Keratinocyte (primary cell): ENCODE data around the gene RBM26. TPM values are rescaled to one million over a fixed set of nuclear protein-coding genes. Genes with fewer than 3 reads are reported as not detected.

ENCODE experiments used
- DNase-seq: peaks from one replicate; pipeline ENCODE4 v3.0.0-alpha.2; 2011; ENCODE audit warnings: low read depth, missing footprints, low spot score
- FAIRE-seq: peaks from 2 replicates; lab custom pipeline; 2011; peaks lifted over from hg19 to GRCh38; lab: Jason Lieb, UNC
- H2AFZ ChIP-seq: 2 replicates; pipeline ENCODE4 v1.6.0; 2012; ENCODE audit warnings: low read length, control low read depth, inconsistent platforms; ENCODE audit not compliant: control insufficient read depth
- H3K27ac ChIP-seq: 2 replicates; pipeline ENCODE4 v1.5.1; 2011; ENCODE audit warnings: low read length; ENCODE audit not compliant: control insufficient read depth, insufficient read depth
- H3K27me3 ChIP-seq: 3 replicates; pipeline ENCODE4 v1.6.0; 2011; ENCODE audit warnings: low read length; ENCODE audit not compliant: control insufficient read depth, insufficient read depth; ENCODE audit errors: extremely low read depth
- H3K36me3 ChIP-seq, 2 experiments: 2 replicates in 1 of 2; 3 replicates in 1 of 2; pipeline ENCODE4 v1.5.1; 2011; ENCODE audit warnings: low read length in 2 of 2, mild to moderate bottlenecking in 1 of 2; ENCODE audit not compliant: control insufficient read depth in 2 of 2, insufficient read depth in 2 of 2; ENCODE audit errors: extremely low read depth in 1 of 2
- H3K4me1 ChIP-seq: 3 replicates; pipeline ENCODE4 v1.5.1; 2011; ENCODE audit warnings: low read length; ENCODE audit not compliant: control insufficient read depth, insufficient read depth; ENCODE audit errors: extremely low read depth
- H3K4me2 ChIP-seq: 3 replicates; pipeline ENCODE4 v1.6.0; 2011; ENCODE audit warnings: low read depth, low read length; ENCODE audit not compliant: control insufficient read depth, insufficient read depth; ENCODE audit errors: extremely low read depth
- H3K4me3 ChIP-seq, 3 experiments: fragments of 200-600 bp in 1 of 3; sonication (generic) in 1 of 3; 2 replicates in 2 of 3; 3 replicates in 1 of 3; pipeline ENCODE4 v1.5.1; 2011 to 2016; ENCODE audit warnings: low read length in 3 of 3, mild to moderate bottlenecking in 3 of 3, control low read depth in 2 of 3, inconsistent platforms in 1 of 3, low read depth in 1 of 3, mixed read lengths in 1 of 3, mixed run types in 1 of 3, moderate library complexity in 1 of 3; ENCODE audit not compliant: control insufficient read depth in 2 of 3, insufficient read depth in 2 of 3; ENCODE audit errors: extremely low read depth in 1 of 3
- H3K79me2 ChIP-seq: 2 replicates; pipeline ENCODE4 v1.6.0; 2012; ENCODE audit warnings: low read length; ENCODE audit not compliant: control insufficient read depth, insufficient read depth
- H3K9ac ChIP-seq: 3 replicates; pipeline ENCODE4 v1.6.0; 2011; ENCODE audit warnings: low read length; ENCODE audit not compliant: control insufficient read depth, insufficient read depth; ENCODE audit errors: extremely low read depth
- H3K9me1 ChIP-seq: 3 replicates; pipeline ENCODE4 v1.6.0; 2011; ENCODE audit warnings: low read length; ENCODE audit not compliant: control insufficient read depth, insufficient read depth; ENCODE audit errors: extremely low read depth
- H3K9me3 ChIP-seq: 2 replicates; pipeline ENCODE4 v1.5.1; 2012; ENCODE audit warnings: low read depth, low read length; ENCODE audit not compliant: control insufficient read depth
- H4K20me1 ChIP-seq: 3 replicates; pipeline ENCODE4 v1.6.0; 2011; ENCODE audit warnings: low read length; ENCODE audit not compliant: control insufficient read depth, insufficient read depth; ENCODE audit errors: extremely low read depth
- CTCF ChIP-seq, 3 experiments: IDR thresholded peaks in 1 of 3; conservative IDR thresholded peaks in 1 of 3; optimal IDR thresholded peaks in 1 of 3; 2 replicates in 2 of 3; 3 replicates in 1 of 3; pipeline versions ENCODE3 to v1.5.1; 2011; ENCODE audit warnings: low read length in 3 of 3, mild to moderate bottlenecking in 3 of 3, moderate library complexity in 2 of 3, control low read depth in 1 of 3, inconsistent platforms in 1 of 3; ENCODE audit not compliant: insufficient read depth in 2 of 3; ENCODE audit errors: extremely low read depth in 1 of 3
- EZH2 ChIP-seq: IDR thresholded peaks from one replicate; pipeline ENCODE4 v1.6.1; 2012; ENCODE audit warnings: inconsistent platforms, mild to moderate bottlenecking, low read length, moderate library complexity
- dilution Hi-C: fragments of 300-500 bp; cut with MboI; formaldehyde crosslinking; loops from one replicate; pipeline ENCODE4 v1.7.0; 2020; ENCODE audit warnings: low sequenced_read_pairs; ENCODE audit not compliant: extremely low pct_ligation_motif_present
- polyA plus RNA-seq, 5 experiments: library from polyadenylated mRNA; depleted of rRNA in 3 of 5; stranded (reverse) in 3 of 5; stranded (forward) in 1 of 5; unstranded in 1 of 5; fragments of >200 nt; gene quantifications; 1 replicate in 1 of 5; 2 replicates in 3 of 5; 3 replicates in 1 of 5; pipeline versions ENCODE4 v1.2.1 to v1.2.3, GENCODE V29; 2011 to 2012; ENCODE audit warnings: missing spikeins in 2 of 5, low read depth in 1 of 5, low replicate concordance in 1 of 5

Gene RBM26
- polyA plus RNA-seq, 1 donor (not counting 4 experiments of a cell fraction or from before 2014, with no cell fraction given), result 28.4 TPM

GRCh38 chr13:79398127-79398526 lies 7.9 kb downstream of the RBM26 start:
- no peaks in the 10 kb centered on the region for H3K27me3 ChIP-seq
- dilution Hi-C loops, result no loop called here

GRCh38 chr13:79395881-79396280 lies 10.2 kb downstream of the RBM26 start:
- TF ChIP-seq EZH2 (no peak), CTCF (optimal IDR thresholded peaks at IDR 0.05 in 1 of 3, IDR thresholded peaks at IDR 0.05 in 1 of 3, conservative IDR thresholded peaks at IDR 0.05 in 1 of 3; ENCODE audit: extremely low read depth in 1 of 3, insufficient read depth in 2 of 3, low read length in 3 of 3) (no peak)
- no peaks in the 10 kb centered on the region for H3K27me3 ChIP-seq
- no peak overlapping the region for H3K27ac ChIP-seq
- no peak for DNase-seq
- H3K4me3 ChIP-seq, result no peak overlapping the region
- no peak overlapping the region for H3K9ac ChIP-seq
- no peak for FAIRE-seq
- H3K4me2 ChIP-seq, result no peak overlapping the region
- no peaks in the 10 kb centered on the region for H3K9me1 ChIP-seq
- dilution Hi-C loops, result no loop called here
- no peaks in the 10 kb centered on the region for H3K9me3 ChIP-seq
- peaks cover 2 to 8% of the 10 kb centered on the region in 2 experiments for H3K36me3 ChIP-seq
- peaks cover 74% of the 10 kb centered on the region for H3K79me2 ChIP-seq
- peaks cover 24% of the 10 kb centered on the region for H4K20me1 ChIP-seq
- no peak overlapping the region for H2AFZ ChIP-seq
- peaks cover 12% of the 10 kb centered on the region for H3K4me1 ChIP-seq

More at GRCh38 chr13:79398127-79398526, 7.9 kb downstream of the RBM26 start:
- DNase-seq, result no peak
- H3K36me3 ChIP-seq, result peaks cover 2 to 7% of the 10 kb centered on the region in 2 experiments
- no peak overlapping the region for H3K9ac ChIP-seq
- no peaks in the 10 kb centered on the region for H3K9me3 ChIP-seq
- peaks cover 14% of the 10 kb centered on the region for H3K4me1 ChIP-seq
- no peak for FAIRE-seq
- no peaks in the 10 kb centered on the region for H3K9me1 ChIP-seq
- H4K20me1 ChIP-seq, result peaks cover 16% of the 10 kb centered on the region
- peaks cover 84% of the 10 kb centered on the region for H3K79me2 ChIP-seq
- H3K4me2 ChIP-seq, result no peak overlapping the region
- H2AFZ ChIP-seq, result no peak overlapping the region
- H3K27ac ChIP-seq, result no peak overlapping the region
- H3K4me3 ChIP-seq, result no peak overlapping the region
- no peak for TF ChIP-seq CTCF (optimal IDR thresholded peaks at IDR 0.05 in 1 of 3, IDR thresholded peaks at IDR 0.05 in 1 of 3, conservative IDR thresholded peaks at IDR 0.05 in 1 of 3; ENCODE audit: extremely low read depth in 1 of 3, insufficient read depth in 2 of 3, low read length in 3 of 3)
- no peak for TF ChIP-seq EZH2
